RWPE1 (cell line): Measurements from ENCODE around the gene DIDO1.
A peak's percentile ranks its signal among the peaks of the same experiment; 100 is the strongest.

Source experiments
- CTCF ChIA-PET: fragments of 350-600 bp; sonication (Branson Sonifier 250); formaldehyde crosslinking; extraction: SDS; loops from one replicate; lab custom pipeline; 2021; lab: Yijun Ruan, JAX
- POLR2A ChIA-PET: fragments of 400-600 bp; formaldehyde crosslinking; extraction: SDS; loops from one replicate; lab custom pipeline; 2020; ENCODE audit warnings: antibody characterized with exemption; ENCODE audit not compliant: low non-redundant PET; lab: Yijun Ruan, JAX
- DNase-seq: peaks from one replicate; pipeline ENCODE4 v3.0.0; 2012; ENCODE audit warnings: low spot score
- H3K27ac ChIP-seq: fragments of 450-650 bp; 2 replicates; pipeline ENCODE4 v1.5.1; 2017
- TF ChIP-seq, protein P1 (sequence below): fragments of 450-650 bp; conservative IDR thresholded peaks from 2 replicates; pipeline ENCODE4 v1.5.1; 2017; ENCODE audit warnings: low read depth, mild to moderate bottlenecking

DIDO1 gene

DNA sequence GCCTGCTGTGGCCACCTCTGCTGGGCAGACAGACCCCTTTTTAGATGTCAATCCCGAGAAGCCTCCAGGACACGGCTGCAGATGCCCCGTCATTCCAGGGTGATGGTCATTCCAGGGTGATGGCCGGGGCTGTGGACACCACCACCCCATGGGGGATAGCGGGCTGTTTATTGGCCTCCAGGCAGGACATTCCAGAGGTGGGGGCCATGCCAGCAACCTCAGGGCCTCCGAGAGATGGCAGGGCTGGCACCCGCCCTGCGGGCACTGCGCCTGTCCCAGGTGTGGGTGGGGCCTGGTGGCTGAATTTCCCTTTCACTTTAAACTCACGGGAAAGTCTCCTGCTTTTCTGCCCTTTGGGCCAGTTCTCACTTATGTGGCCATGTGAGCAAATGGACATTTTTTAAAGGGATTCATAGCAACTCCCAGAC lies 94.9 kb downstream of the DIDO1 start:
- TF ChIP-seq, protein P1, sequence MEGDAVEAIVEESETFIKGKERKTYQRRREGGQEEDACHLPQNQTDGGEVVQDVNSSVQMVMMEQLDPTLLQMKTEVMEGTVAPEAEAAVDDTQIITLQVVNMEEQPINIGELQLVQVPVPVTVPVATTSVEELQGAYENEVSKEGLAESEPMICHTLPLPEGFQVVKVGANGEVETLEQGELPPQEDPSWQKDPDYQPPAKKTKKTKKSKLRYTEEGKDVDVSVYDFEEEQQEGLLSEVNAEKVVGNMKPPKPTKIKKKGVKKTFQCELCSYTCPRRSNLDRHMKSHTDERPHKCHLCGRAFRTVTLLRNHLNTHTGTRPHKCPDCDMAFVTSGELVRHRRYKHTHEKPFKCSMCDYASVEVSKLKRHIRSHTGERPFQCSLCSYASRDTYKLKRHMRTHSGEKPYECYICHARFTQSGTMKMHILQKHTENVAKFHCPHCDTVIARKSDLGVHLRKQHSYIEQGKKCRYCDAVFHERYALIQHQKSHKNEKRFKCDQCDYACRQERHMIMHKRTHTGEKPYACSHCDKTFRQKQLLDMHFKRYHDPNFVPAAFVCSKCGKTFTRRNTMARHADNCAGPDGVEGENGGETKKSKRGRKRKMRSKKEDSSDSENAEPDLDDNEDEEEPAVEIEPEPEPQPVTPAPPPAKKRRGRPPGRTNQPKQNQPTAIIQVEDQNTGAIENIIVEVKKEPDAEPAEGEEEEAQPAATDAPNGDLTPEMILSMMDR: no peak
- CTCF ChIA-PET: interaction anchor here (0.6 kb wide), 1 partner anchor 1143 kb away, joined by 4 read pairs; no protein-coding TSS in a partner anchor
- POLR2A ChIA-PET: no interaction called here
- peak overlapping the region; percentile 71 for H3K27ac ChIP-seq
- no peak for DNase-seq

GRCh38 chr20:62830821-62831220 lies 95.5 kb downstream of the DIDO1 start:
- ChIA-PET CTCF (interaction anchor here (0.6 kb wide), 1 partner anchor 42 kb away, joined by 3 read pairs; no protein-coding TSS in a partner anchor), POLR2A (no interaction called here)
- no peak for DNase-seq
- TF ChIP-seq, protein P1: no peak
- H3K27ac ChIP-seq: peak overlapping the region; percentile 71

- H3K27ac ChIP-seq: peak overlapping the region; percentile 10
- DNase-seq: no peak
- CTCF ChIA-PET: interaction anchor here (0.6 kb wide), 1 partner anchor 42 kb away, joined by 3 read pairs; no protein-coding TSS in a partner anchor
- POLR2A ChIA-PET: no interaction called here
- TF ChIP-seq, protein P1: no peak
These were observed 96.1 kb downstream of the DIDO1 start for GRCh38 chr20:62830251-62830650.

DNA sequence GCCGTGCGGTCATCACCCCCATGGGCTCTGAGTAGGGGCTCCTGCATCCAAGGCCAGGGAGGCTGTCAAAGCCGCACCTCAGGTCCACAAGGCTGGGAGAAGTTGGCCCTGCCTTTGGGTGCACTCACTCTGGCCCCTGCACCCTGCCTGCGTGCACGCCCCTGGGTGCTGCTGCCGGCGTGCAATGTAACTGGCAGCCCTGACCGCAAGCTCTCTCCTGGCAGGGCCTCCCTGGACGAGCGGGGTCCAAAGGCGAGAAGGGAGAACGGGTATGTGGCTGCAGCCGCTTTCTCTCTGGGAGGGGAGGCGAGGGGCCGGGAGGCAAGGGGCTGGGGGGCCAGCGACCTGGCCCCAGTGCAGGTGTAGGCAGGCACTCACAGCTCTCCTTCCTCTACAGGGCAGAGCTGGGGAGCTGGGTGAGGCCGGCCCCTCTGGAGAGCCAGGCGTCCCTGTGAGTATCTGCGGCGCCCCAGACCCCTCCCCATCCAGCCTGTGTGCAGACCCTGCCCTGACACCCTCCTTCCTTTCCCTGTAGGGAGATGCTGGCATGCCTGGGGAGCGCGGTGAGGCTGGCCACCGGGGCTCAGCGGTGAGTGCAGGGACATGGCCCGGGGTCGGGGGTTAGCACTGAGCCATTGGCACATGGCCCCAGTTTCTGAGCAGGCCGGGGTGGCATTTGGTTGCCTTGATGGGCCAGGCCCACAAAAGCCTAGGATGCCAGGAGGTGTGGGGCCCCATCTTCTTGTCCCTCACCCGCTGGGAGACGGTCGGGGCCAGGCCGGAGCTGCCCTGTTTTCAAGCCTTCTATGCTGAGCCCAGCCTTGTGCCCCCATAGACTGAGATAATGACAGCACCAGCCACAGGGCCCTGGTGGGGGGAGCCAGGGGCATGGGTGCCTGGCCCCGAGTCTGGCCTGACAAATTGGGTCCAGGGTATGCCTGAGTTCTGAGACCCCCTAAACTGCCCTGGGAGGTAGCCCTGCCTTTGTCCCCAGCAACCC lies 96.8 kb downstream of the DIDO1 start:
- CTCF ChIA-PET: interaction anchor here (0.5 to 0.6 kb wide), 2 partner anchors 46 to 179 kb away, joined by 3 read pairs; no protein-coding TSS in a partner anchor
- POLR2A ChIA-PET: no interaction called here
- no peak for DNase-seq
- TF ChIP-seq, protein P1: no peak
- H3K27ac ChIP-seq: peak overlapping the region; percentile 10

GRCh38 chr20:62828511-62829230 lies 97.6 kb downstream of the DIDO1 start:
- DNase-seq: no peak

More at GRCh38 chr20:62828511-62829230, 97.6 kb downstream of the DIDO1 start:
- ChIA-PET CTCF (interaction anchor here (0.5 to 0.6 kb wide), 3 partner anchors 36 to 180 kb away, joined by 3 read pairs; no protein-coding TSS in a partner anchor), POLR2A (no interaction called here)
- TF ChIP-seq, protein P1: no peak
- H3K27ac ChIP-seq: peak overlapping the region; percentile 10
